GM12873 (cell line): ENCODE results near the gene SPOCK1.

Source experiments
- TF ChIP-seq, protein P1 (sequence below): IDR thresholded peaks from 2 replicates; pipeline ENCODE4 v1.5.1; 2012; ENCODE audit warnings: low read depth, mild to moderate bottlenecking, moderate library complexity, low read length, control low read depth; ENCODE audit not compliant: insufficient read depth; ENCODE audit errors: missing control alignments

SPOCK1 gene

DNA sequence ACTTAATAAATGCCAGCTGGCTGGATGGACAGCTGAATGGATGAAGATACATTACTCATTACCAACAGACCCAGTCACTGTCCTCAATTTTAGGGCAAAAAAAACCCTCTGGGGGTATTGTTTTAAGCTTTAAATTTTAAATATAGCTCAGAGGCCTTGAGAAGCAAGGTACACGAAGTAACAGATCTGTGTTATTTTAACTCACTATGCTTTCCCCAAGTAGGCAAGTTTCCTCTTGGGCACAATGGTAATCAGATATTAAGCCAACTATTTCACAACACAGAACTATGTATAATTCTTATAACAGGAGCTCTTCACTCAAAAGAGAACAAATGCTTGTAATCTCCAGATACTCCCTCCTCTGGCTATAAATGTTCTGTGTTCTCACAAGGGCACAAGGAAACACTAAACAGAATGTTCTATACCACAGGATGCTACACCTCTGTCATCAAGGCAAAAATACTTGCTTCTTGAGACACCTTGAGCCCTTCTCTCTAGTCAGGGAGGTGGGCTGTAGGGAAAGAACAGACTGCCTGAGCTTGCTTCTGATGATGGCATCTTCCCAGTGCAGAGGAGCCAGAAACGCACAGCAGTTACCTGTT is 443.8 kb downstream of the SPOCK1 start:
- TF ChIP-seq, protein P1, sequence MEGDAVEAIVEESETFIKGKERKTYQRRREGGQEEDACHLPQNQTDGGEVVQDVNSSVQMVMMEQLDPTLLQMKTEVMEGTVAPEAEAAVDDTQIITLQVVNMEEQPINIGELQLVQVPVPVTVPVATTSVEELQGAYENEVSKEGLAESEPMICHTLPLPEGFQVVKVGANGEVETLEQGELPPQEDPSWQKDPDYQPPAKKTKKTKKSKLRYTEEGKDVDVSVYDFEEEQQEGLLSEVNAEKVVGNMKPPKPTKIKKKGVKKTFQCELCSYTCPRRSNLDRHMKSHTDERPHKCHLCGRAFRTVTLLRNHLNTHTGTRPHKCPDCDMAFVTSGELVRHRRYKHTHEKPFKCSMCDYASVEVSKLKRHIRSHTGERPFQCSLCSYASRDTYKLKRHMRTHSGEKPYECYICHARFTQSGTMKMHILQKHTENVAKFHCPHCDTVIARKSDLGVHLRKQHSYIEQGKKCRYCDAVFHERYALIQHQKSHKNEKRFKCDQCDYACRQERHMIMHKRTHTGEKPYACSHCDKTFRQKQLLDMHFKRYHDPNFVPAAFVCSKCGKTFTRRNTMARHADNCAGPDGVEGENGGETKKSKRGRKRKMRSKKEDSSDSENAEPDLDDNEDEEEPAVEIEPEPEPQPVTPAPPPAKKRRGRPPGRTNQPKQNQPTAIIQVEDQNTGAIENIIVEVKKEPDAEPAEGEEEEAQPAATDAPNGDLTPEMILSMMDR: no peak

DNA sequence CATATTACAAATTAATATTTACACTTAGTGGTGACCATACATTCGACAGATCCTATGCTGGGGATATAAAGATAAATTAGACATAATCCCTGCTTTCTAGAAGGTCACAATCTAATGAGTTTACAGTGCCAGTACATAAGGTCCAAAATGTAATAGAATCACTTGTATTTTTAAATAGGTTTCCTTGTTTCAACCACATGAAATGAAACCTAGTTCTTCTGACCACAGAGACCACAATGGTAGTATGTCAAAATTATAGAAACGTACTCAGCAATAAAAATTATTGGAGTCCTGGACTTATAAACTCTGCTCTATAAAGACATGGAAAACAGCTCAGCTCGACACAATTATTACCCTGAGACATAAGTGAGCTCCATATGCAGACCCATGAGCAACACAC is 444.3 kb downstream of the SPOCK1 start:
- TF ChIP-seq, protein P1: no peak

GRCh38 chr5:137054335-137054734 is 444.8 kb downstream of the SPOCK1 start:
- TF ChIP-seq, protein P1: no peak

DNA sequence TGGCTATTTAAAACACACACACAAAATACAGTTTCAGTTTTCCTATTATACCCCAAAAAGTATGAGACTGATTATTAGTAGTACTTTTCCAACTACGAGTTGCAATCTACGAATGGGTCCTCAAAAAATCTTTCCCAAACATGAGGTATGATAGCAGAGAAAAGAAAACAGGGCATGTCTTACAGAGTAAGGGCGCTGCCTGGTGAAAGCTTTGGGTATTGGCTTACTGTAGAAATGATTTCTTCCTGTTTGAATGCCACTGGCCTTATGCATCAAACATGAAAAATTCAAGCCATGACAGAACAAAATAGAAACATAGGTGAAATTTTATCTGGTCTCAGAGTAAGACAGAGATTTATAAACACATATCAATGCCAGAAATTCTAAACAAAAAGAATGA is 448.0 kb downstream of the SPOCK1 start:
- TF ChIP-seq, protein P1: peak; percentile 16

DNA sequence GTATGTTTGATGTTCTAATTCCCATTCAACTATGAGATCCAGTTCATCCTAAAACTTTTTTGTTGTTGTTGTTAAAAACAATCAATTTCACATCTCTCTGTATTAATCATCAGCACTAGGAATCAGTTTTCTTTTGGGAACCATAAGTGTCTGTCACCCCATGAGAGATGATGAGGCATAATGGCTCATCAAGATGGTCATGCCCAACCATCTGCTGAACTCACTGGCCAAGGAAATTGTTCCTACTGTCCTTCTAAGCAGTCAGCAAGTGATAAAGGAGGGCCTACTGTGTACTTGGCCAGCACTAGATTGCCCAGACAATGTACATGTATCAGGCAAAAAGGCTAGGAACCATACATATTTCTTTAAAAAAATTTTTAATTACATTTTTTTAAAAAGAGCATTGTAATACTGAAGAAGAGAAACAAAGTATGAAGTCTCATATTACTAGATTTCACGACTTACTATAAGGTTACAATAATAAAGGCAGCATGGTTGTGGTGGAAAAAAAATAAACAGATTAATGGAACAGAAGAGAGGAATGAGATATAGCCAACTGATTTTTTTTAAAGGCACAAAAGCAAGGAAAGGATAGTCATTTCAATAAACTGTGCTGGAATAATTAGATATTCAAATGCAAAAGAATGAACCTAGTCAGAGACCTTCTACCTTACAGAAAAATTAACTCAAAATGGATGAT is 458.3 kb downstream of the SPOCK1 start:
- TF ChIP-seq, protein P1: no peak

DNA sequence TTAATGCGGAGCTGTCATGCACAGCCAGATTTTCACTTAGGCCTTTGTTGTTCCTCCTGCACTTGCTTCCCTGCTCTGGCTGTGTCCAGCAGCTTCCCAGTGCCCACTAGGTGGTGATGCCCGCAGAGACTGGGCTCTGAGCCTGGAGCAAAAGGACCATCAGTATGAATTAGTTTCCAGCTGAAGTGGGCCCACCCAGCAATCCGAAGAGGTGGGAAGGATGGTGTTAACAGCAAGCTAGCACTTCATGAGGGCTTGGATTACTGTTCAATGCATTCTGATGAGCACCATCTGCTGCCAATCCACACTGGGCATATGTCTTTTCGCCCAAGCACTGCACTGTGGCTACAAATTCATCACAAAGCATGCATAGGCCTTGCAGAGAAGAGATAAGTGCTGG is 459.1 kb downstream of the SPOCK1 start:
- TF ChIP-seq, protein P1: no peak

DNA sequence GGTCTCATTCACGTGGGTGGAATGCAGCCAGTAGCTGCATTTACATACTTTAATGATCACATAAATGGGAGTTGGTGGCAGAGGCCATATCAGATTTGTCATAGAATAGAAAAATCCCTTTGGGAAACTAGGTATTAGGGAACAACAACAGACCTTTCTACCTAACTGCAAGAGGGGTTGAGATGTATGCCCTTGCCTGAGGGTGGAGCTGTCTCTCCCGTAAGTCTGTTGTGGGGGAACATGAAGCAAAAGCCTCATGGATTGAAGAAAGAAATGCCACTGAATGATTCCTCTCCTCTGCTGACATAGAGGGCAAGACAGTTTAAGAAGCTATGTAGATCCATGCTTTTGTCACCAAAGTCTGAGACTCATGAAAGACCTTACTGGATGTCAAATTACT is 461.3 kb downstream of the SPOCK1 start:
- TF ChIP-seq, protein P1: no peak
